HCT116 (cell line): ENCODE measurements around the gene ZFHX3. TPM values are rescaled to one million over a fixed set of nuclear protein-coding genes. Genes with fewer than 3 reads are reported as not detected.

Experiments
- ATAC-seq: fragments of 200-7000 bp; cut with Tn5 transposase; 2 replicates; pipeline ENCODE4 v1.9.1; 2020; ENCODE audit warnings: mild to moderate bottlenecking, moderate library complexity
- BruUV-seq: library from RNA; stranded (reverse); fragments of 400-500 nt; replicated peaks from 2 replicates; lab custom pipeline; 2021; lab: Mats Ljungman, UMichigan
- CTCF ChIA-PET: fragments of 300-600 bp; sonication (Branson Sonifier 250); formaldehyde crosslinking; loops from one replicate; lab custom pipeline; 2021; ENCODE audit warnings: antibody characterized with exemption; lab: Charles Lee
- POLR2A ChIA-PET: fragments of 300-600, 350-600 bp; sonication (Branson Sonifier 250); formaldehyde crosslinking; loops from one replicate; lab custom pipeline; 2021; ENCODE audit warnings: antibody characterized with exemption; lab: Charles Lee
- RAD21 ChIA-PET, 2 experiments: fragments of 300-600 bp; sonication (Branson Sonifier 250); formaldehyde crosslinking; loops; one replicate each; lab custom pipeline; 2023; ENCODE audit warnings: low total read pairs in 2 of 2; ENCODE audit not compliant: uncharacterized antibody in 2 of 2, unreplicated experiment in 2 of 2, low non-redundant PET in 1 of 2; lab: Charles Lee
- DNase-seq: peaks from one replicate; pipeline ENCODE4 v3.0.0-alpha.2; 2010; ENCODE audit warnings: low read depth, low spot score
- H2AFZ ChIP-seq: fragments of 200-600 bp; shearing (Covaris generic), sonication (generic); 2 replicates; pipeline ENCODE4 v1.6.1; 2017; ENCODE audit warnings: low read depth, mixed run types, mixed read lengths, antibody characterized with exemption, low read length; ENCODE audit not compliant: poor library complexity, severe bottlenecking
- H3K27ac ChIP-seq: 2 replicates; pipeline ENCODE4 v1.5.1; 2012; ENCODE audit warnings: low read depth, low read length
- H3K27me3 ChIP-seq: fragments of 200-600 bp; sonication (generic); 2 replicates; pipeline ENCODE4 v1.6.1; 2016; ENCODE audit warnings: mixed run types, low read length, mixed read lengths; ENCODE audit not compliant: insufficient read depth
- H3K36me3 ChIP-seq, 2 experiments: fragments of 200-500 bp in 1 of 2; fragments of 200-600 bp in 1 of 2; sonication (Bioruptor generic) in 1 of 2; sonication (generic) in 1 of 2; 2 replicates each; pipeline versions ENCODE4 v1.5.1 to v1.6.1; 2014 to 2016; ENCODE audit warnings: low read length in 2 of 2, inconsistent platforms in 1 of 2, mixed read lengths in 1 of 2, mixed run types in 1 of 2; ENCODE audit not compliant: insufficient read depth in 2 of 2, control insufficient read depth in 1 of 2
- H3K4me1 ChIP-seq, 2 experiments: fragments of 200-600 bp in 1 of 2; sonication (generic) in 1 of 2; 2 replicates each; pipeline versions ENCODE4 v1.5.1 to v1.6.1; 2012 to 2017; ENCODE audit warnings: low read length in 2 of 2, inconsistent platforms in 1 of 2, mild to moderate bottlenecking in 1 of 2, mixed read lengths in 1 of 2, mixed run types in 1 of 2, moderate library complexity in 1 of 2; ENCODE audit not compliant: insufficient read depth in 2 of 2, control insufficient read depth in 1 of 2
- H3K4me2 ChIP-seq: fragments of 200-600 bp; sonication (generic); 2 replicates; pipeline ENCODE4 v1.6.1; 2017; ENCODE audit warnings: mixed run types, low read length, mixed read lengths
- H3K4me3 ChIP-seq, 2 experiments: fragments of 200-600 bp in 1 of 2; sonication (generic) in 1 of 2; replicated peaks in 1 of 2; 2 replicates each; pipeline ENCODE4 v1.5.1; 2011 to 2016; ENCODE audit warnings: low read length in 2 of 2, control low read depth in 1 of 2, low read depth in 1 of 2, mild to moderate bottlenecking in 1 of 2, mixed read lengths in 1 of 2, mixed run types in 1 of 2
- H3K79me2 ChIP-seq: fragments of 200-600 bp; sonication (generic); 2 replicates; pipeline ENCODE4 v1.6.1; 2017; ENCODE audit warnings: mild to moderate bottlenecking, mixed run types, low read length, moderate library complexity, mixed read lengths; ENCODE audit not compliant: insufficient read depth
- H3K9ac ChIP-seq: fragments of 200-600 bp; sonication (generic); 2 replicates; pipeline ENCODE4 v1.6.1; 2016; ENCODE audit warnings: low read length, mixed read lengths
- H3K9me2 ChIP-seq: fragments of 200-600 bp; sonication (generic), shearing (Covaris generic); 2 replicates; pipeline ENCODE4 v1.6.1; 2017; ENCODE audit warnings: mixed run types, mild to moderate bottlenecking, moderate library complexity; ENCODE audit not compliant: insufficient read depth
- H3K9me3 ChIP-seq, 2 experiments: fragments of 200-500 bp in 1 of 2; fragments of 200-600 bp in 1 of 2; sonication (Bioruptor generic) in 1 of 2; sonication (generic) in 1 of 2; 2 replicates each; pipeline ENCODE4 v1.6.1; 2014 to 2017; ENCODE audit warnings: low read length in 2 of 2, mixed read lengths in 2 of 2, inconsistent platforms in 1 of 2, low read depth in 1 of 2, mild to moderate bottlenecking in 1 of 2, mixed run types in 1 of 2, moderate library complexity in 1 of 2; ENCODE audit not compliant: control insufficient read depth in 1 of 2, insufficient read depth in 1 of 2
- H4K20me1 ChIP-seq: fragments of 200-600 bp; sonication (generic), shearing (Covaris generic); 2 replicates; pipeline ENCODE4 v1.6.1; 2017; ENCODE audit warnings: mixed run types, mild to moderate bottlenecking, moderate library complexity; ENCODE audit not compliant: insufficient read depth
- CBX3 ChIP-seq: IDR thresholded peaks from 2 replicates; pipeline ENCODE4 v1.6.1; 2012; ENCODE audit warnings: low read depth
- EGR1 ChIP-seq: IDR thresholded peaks from 2 replicates; pipeline ENCODE4 v1.6.1; 2012; ENCODE audit warnings: low read depth
- ELF1 ChIP-seq: IDR thresholded peaks from 2 replicates; pipeline ENCODE4 v1.6.1; 2012; ENCODE audit warnings: low read depth, borderline replicate concordance
- EZH2phosphoT487 ChIP-seq: fragments of 200-600 bp; IDR thresholded peaks from 2 replicates; pipeline ENCODE4 v1.6.1; 2018; ENCODE audit warnings: antibody characterized with exemption, borderline replicate concordance
- FOSL1 ChIP-seq: IDR thresholded peaks from 2 replicates; pipeline ENCODE4 v1.6.1; 2012; ENCODE audit warnings: low read depth
- POLR2AphosphoS5 ChIP-seq: IDR thresholded peaks from 2 replicates; pipeline ENCODE4 v1.6.1; 2011; ENCODE audit warnings: mild to moderate bottlenecking, low read depth, low read length, moderate library complexity
- RAD21 ChIP-seq: IDR thresholded peaks from 2 replicates; pipeline ENCODE4 v1.6.1; 2012; ENCODE audit warnings: low read depth, mild to moderate bottlenecking
- SRF ChIP-seq: IDR thresholded peaks from 2 replicates; pipeline ENCODE4 v1.6.1; 2012; ENCODE audit warnings: low read depth
- TCF7L2 ChIP-seq: IDR thresholded peaks from 2 replicates; pipeline ENCODE4 v1.7.0; 2011; ENCODE audit warnings: borderline replicate concordance, inconsistent platforms; ENCODE audit not compliant: insufficient read depth, insufficient read length; ENCODE audit errors: extremely low read depth
- YY1 ChIP-seq: IDR thresholded peaks from 2 replicates; pipeline ENCODE4 v1.6.1; 2011; ENCODE audit warnings: low read length, low read depth, moderate library complexity, mild to moderate bottlenecking; ENCODE audit not compliant: insufficient replicate concordance; ENCODE audit errors: extremely low read depth
- ZFX ChIP-seq: fragments of 450-650 bp; IDR thresholded peaks from 2 replicates; pipeline ENCODE4 v1.6.1; 2017
- ZNF274 ChIP-seq: fragments of 200-500 bp; sonication (Bioruptor generic); IDR thresholded peaks from 2 replicates; pipeline ENCODE4 v1.6.1; 2014; ENCODE audit warnings: mild to moderate bottlenecking, low read depth, low read length, inconsistent platforms
- intact Hi-C: fragments of 100-400 bp; cut with micrococcal nuclease; formaldehyde crosslinking; loops from 2 replicates; pipeline ENCODE4 v1.10.0; 2022
- total RNA-seq: library from RNA; stranded (reverse); gene quantifications from one replicate; pipeline ENCODE4 v1.2.1, GENCODE V29; 2021; ENCODE audit not compliant: unreplicated experiment
- TF ChIP-seq, protein P1 (sequence below), 3 experiments: fragments of 200-600 bp in 1 of 3; sonication (generic) in 1 of 3; IDR thresholded peaks in 2 of 3; conservative IDR thresholded peaks in 1 of 3; 2 replicates each; pipeline ENCODE4 v1.5.1; 2012 to 2017; ENCODE audit warnings: low read depth in 2 of 3, low read length in 2 of 3, antibody characterized with exemption in 1 of 3, borderline replicate concordance in 1 of 3, control low read depth in 1 of 3, mild to moderate bottlenecking in 1 of 3, mixed read lengths in 1 of 3, mixed run types in 1 of 3, moderate library complexity in 1 of 3; ENCODE audit not compliant: insufficient read depth in 1 of 3
- TF ChIP-seq, protein P2 (sequence below): IDR thresholded peaks from 2 replicates; pipeline ENCODE4 v1.6.1; 2012; ENCODE audit warnings: low read depth

ZFHX3 gene
- total RNA-seq, 1 experiment from 2014 or later, result 6.3 TPM

GRCh38 chr16:72814226-72814625 is 233.7 kb downstream of the ZFHX3 start:
- ChIA-PET POLR2A (no interaction called here), RAD21 (no interaction called here), CTCF (interaction anchor here (1.6 kb wide), 1 partner anchor 18 kb away, joined by 5 read pairs; no protein-coding TSS in a partner anchor)
- no peak overlapping the region for H3K4me2 ChIP-seq
- no TSS peak for BruUV-seq
- intact Hi-C loops, result no loop called here
- ATAC-seq, result no peak
- H4K20me1 ChIP-seq, result no peaks in the 10 kb centered on the region
- H3K27ac ChIP-seq, result no peak overlapping the region
- no peak for DNase-seq
- no peaks in the 10 kb centered on the region for H3K27me3 ChIP-seq
- H2AFZ ChIP-seq, result no peak overlapping the region
- H3K9me2 ChIP-seq, result no peaks in the 10 kb centered on the region
- H3K36me3 ChIP-seq, result no peaks in the 10 kb centered on the region
- no peaks in the 10 kb centered on the region for H3K9me3 ChIP-seq
- no peak overlapping the region for H3K4me3 ChIP-seq
- H3K9ac ChIP-seq, result no peak overlapping the region
- no peak for TF ChIP-seq TCF7L2
- TF ChIP-seq EZH2phosphoT487, result no peak
- TF ChIP-seq SRF, result no peak
- TF ChIP-seq, all 23 proteins: peak for 0
- Histone ChIP-seq H3K79me2 (no peaks in the 10 kb centered on the region), H3K4me1 (no peaks in the 10 kb centered on the region)

DNA sequence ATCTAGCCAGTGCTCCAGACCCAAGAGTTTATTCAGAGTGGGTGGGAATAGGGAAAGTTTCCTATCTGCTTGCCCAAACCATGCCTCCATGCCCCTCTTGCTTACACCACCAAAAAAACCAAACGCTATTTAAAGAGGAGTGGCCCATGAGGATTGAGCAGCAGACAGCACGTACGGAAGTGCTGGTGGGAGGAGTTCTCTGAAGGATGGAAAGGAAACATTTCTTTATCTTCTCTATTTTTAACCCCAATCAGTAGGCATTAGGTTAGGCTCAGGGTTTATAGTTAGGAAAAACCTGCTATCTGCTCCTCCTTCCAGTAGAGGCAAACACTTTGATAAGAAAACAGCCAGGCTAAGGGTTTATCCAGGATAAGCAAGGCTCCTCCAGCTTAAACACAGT is 235.3 kb downstream of the ZFHX3 start:
- ChIA-PET POLR2A (no interaction called here), RAD21 (no interaction called here), CTCF (interaction anchor here (1.6 kb wide), 1 partner anchor 20 kb away, joined by 7 read pairs; no protein-coding TSS in a partner anchor)
- no peak for TF ChIP-seq ELF1
- TF ChIP-seq FOSL1, result no peak
- no peak for TF ChIP-seq EGR1
- TF ChIP-seq SRF, result no peak
- no peak for TF ChIP-seq YY1
- no peak for TF ChIP-seq CBX3
- TF ChIP-seq, protein P1, sequence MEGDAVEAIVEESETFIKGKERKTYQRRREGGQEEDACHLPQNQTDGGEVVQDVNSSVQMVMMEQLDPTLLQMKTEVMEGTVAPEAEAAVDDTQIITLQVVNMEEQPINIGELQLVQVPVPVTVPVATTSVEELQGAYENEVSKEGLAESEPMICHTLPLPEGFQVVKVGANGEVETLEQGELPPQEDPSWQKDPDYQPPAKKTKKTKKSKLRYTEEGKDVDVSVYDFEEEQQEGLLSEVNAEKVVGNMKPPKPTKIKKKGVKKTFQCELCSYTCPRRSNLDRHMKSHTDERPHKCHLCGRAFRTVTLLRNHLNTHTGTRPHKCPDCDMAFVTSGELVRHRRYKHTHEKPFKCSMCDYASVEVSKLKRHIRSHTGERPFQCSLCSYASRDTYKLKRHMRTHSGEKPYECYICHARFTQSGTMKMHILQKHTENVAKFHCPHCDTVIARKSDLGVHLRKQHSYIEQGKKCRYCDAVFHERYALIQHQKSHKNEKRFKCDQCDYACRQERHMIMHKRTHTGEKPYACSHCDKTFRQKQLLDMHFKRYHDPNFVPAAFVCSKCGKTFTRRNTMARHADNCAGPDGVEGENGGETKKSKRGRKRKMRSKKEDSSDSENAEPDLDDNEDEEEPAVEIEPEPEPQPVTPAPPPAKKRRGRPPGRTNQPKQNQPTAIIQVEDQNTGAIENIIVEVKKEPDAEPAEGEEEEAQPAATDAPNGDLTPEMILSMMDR (IDR thresholded peaks at IDR 0.05 in 2 of 3, conservative IDR thresholded peaks at IDR 0.05 in 1 of 3; ENCODE audit: borderline replicate concordance in 1 of 3, insufficient read depth in 1 of 3, low read depth in 2 of 3, low read length in 2 of 3), result no peak
- no peak for TF ChIP-seq RAD21
- TF ChIP-seq POLR2AphosphoS5, result no peak
- TF ChIP-seq, protein P2, sequence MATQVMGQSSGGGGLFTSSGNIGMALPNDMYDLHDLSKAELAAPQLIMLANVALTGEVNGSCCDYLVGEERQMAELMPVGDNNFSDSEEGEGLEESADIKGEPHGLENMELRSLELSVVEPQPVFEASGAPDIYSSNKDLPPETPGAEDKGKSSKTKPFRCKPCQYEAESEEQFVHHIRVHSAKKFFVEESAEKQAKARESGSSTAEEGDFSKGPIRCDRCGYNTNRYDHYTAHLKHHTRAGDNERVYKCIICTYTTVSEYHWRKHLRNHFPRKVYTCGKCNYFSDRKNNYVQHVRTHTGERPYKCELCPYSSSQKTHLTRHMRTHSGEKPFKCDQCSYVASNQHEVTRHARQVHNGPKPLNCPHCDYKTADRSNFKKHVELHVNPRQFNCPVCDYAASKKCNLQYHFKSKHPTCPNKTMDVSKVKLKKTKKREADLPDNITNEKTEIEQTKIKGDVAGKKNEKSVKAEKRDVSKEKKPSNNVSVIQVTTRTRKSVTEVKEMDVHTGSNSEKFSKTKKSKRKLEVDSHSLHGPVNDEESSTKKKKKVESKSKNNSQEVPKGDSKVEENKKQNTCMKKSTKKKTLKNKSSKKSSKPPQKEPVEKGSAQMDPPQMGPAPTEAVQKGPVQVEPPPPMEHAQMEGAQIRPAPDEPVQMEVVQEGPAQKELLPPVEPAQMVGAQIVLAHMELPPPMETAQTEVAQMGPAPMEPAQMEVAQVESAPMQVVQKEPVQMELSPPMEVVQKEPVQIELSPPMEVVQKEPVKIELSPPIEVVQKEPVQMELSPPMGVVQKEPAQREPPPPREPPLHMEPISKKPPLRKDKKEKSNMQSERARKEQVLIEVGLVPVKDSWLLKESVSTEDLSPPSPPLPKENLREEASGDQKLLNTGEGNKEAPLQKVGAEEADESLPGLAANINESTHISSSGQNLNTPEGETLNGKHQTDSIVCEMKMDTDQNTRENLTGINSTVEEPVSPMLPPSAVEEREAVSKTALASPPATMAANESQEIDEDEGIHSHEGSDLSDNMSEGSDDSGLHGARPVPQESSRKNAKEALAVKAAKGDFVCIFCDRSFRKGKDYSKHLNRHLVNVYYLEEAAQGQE, result no peak
- no peak for TF ChIP-seq ZFX
- no peak for TF ChIP-seq ZNF274
- TF ChIP-seq EZH2phosphoT487, result no peak
- Histone ChIP-seq H3K4me1 (no peaks in the 10 kb centered on the region), H3K9ac (no peak overlapping the region), H3K27me3 (no peaks in the 10 kb centered on the region), H2AFZ (no peak overlapping the region), H3K79me2 (no peaks in the 10 kb centered on the region), H3K36me3 (no peaks in the 10 kb centered on the region), H3K9me2 (no peaks in the 10 kb centered on the region), H3K27ac (no peak overlapping the region), H4K20me1 (no peaks in the 10 kb centered on the region), H3K4me2 (no peak overlapping the region), H3K9me3 (no peaks in the 10 kb centered on the region), H3K4me3 (no peak overlapping the region)
- DNase-seq (no peak), ATAC-seq (no peak)
- BruUV-seq, result no TSS peak
- intact Hi-C loops, result no loop called here
